GM20431 (cell line): Measurements from ENCODE around the gene TBC1D21.

ENCODE experiments used
- in situ Hi-C: fragments of 300-500 bp; cut with MseI, MboI; formaldehyde crosslinking; loops from one replicate; pipeline ENCODE4 v1.15.0; 2020; ENCODE audit warnings: low sequenced_read_pairs; ENCODE audit not compliant: unreplicated experiment

The TBC1D21 gene, protein sequence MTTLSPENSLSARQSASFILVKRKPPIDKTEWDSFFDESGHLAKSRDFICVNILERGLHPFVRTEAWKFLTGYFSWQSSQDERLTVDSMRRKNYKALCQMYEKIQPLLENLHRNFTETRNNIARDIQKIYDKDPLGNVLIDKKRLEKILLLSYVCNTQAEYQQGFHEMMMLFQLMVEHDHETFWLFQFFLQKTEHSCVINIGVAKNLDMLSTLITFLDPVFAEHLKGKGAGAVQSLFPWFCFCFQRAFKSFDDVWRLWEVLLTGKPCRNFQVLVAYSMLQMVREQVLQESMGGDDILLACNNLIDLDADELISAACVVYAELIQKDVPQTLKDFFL

GRCh38 chr15:73873456-73873855 lies at the start of gene TBC1D21:
TSS of gene TBC1D21 (plus strand) at chr15:73873564. CDS start at chr15:73873710, 146 bp downstream.
- in situ Hi-C loops: no loop called here

GRCh38 chr15:73826711-73827251 lies 46.6 kb upstream of the TBC1D21 start:
- in situ Hi-C loops: no loop called here

DNA sequence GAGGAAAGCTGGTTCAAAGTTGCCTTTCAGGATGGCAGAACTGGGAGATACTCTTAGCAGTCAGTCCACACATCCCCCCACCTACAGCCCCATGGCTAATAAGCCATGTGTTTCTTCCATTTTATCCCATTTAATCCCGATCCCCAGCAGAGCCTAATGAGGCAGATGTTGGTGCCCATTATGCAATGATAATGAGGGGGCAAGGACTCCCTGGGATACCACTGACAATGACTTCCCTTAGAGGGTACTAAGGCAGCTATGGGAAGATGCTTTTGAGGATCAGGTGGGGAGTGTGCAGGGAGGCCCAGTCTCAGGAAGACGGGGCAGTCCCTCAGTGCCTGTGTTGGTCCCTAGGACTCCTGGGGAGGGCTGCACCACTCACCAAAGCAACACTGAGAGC lies 43.8 kb upstream of the TBC1D21 start:
- in situ Hi-C loops: no loop called here

- in situ Hi-C loops: no loop called here
These were observed 40.7 kb upstream of the TBC1D21 start for GRCh38 chr15:73832657-73833056.

GRCh38 chr15:73836845-73837244 lies 36.5 kb upstream of the TBC1D21 start:
- in situ Hi-C loops: no loop called here

GRCh38 chr15:73838831-73839426 lies 34.4 kb upstream of the TBC1D21 start:
- in situ Hi-C loops: no loop called here

GRCh38 chr15:73839699-73840377 lies 33.5 kb upstream of the TBC1D21 start:
- in situ Hi-C loops: no loop called here

DNA sequence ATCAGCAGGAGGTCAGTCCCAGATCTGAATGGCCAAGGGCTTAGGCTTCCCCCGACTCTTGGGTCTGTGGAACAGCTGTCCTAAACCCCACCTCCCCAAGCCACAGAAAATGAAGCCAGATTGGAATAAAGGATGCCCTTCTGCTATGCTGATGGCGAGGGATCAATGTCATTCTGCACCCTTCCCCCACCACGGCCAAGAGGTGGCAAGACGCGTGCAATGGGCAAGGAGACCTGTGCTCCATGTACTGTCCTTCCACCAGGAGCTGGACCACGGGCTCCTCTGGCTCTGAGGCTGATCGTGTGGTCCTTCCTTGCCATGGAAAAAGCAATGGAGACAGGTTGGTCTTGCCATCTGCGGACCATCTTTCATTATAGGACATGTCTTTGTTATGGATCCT lies 32.6 kb upstream of the TBC1D21 start:
- in situ Hi-C loops: no loop called here

GRCh38 chr15:73841756-73842725 lies 31.3 kb upstream of the TBC1D21 start:
- in situ Hi-C loops: no loop called here

DNA sequence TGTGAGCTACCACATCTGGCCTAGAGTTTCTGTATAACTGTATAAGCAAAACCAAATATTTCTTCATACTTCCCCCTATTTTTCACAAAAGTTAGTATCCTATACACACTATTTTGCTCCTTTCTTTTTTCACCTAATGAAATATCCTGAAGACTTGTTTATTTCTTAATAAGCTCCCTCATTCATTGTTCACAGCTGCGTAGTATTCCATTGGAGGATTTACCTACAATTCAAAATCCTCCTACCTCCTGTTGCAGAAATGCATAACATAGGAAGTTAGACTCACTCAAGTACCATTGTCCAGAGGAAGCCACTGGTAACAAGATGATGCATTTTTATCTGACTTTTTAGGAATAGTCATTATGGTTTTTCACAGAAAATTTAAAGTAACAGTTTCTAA lies 29.6 kb upstream of the TBC1D21 start:
- in situ Hi-C loops: no loop called here

DNA sequence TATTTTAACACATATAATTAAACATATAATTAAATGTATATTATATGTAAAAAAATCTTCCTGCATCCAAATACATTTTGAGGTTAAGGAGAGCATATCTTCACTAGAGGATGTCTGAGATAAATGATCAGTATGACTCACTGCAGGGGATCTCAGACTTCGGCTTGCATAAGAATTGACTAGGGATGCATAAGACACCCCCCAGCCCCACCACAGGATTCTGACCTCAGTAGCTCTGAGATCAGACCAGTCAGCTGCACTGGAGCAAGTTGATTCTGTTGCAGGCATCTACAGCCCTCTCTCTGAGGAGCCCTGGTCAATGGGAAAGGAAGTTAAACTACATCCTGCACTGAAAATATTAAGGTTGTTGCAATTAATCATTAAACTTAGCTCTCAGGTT lies 29.0 kb upstream of the TBC1D21 start:
- in situ Hi-C loops: no loop called here

- in situ Hi-C loops: no loop called here
These were observed 27.9 kb upstream of the TBC1D21 start for GRCh38 chr15:73845507-73845906.

DNA sequence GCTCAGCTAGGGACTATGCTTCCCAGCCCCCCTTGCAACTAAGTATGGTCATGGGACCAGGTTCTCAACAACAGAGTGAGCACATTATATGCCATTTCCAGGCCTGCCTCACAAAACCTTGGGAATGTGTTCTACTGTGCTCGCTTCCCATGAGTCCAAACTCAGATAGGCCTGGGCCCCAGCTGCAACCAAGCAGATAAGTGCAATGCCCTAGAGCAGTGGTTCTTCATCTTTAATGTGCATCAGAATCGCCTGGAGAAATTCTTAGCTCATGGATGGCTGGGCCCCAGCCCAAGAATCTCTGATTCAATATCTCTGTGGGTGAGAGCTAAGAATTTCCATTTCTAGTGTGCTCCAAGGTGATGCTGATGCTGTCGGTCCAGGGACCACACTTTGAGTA lies 27.5 kb upstream of the TBC1D21 start:
- in situ Hi-C loops: no loop called here

DNA sequence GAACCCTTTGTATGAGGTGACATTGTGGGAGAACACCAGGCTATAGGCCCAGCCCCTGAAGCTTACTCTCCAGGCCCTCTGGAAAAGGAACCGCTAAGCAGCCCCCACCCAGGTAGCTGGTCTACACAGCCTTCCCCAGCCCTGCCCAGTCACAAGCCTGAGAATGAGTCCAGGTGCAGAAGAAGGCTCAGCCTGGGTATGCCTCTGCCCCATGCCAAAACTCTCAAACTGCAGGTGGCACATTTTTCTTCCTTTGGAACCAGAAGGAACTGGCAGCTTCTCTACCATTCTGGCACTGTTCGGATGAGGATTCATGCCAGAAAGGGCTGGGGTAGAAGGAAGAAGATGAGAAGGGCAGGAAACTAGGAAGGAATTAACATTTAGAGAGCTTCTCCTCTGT lies 23.7 kb upstream of the TBC1D21 start:
- in situ Hi-C loops: no loop called here

DNA sequence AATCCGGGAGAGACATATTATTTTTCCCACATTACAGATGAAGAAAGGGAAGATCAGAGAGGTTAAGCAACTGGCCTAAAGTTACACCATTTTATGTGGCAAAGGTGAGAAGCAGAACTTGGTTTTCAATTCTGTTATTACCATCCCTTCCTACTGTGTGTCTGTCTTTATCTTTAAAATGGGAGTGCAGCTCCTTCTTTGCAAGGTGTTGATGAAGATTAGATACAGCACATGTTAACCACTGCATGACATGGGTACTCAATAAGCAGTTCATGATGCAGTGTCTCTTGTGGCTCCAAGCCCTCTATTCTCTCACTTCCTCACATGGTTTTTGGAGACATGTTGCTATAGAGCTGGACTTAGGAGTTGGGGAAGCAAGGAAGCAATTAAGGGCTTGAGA lies 23.1 kb upstream of the TBC1D21 start:
- in situ Hi-C loops: no loop called here

DNA sequence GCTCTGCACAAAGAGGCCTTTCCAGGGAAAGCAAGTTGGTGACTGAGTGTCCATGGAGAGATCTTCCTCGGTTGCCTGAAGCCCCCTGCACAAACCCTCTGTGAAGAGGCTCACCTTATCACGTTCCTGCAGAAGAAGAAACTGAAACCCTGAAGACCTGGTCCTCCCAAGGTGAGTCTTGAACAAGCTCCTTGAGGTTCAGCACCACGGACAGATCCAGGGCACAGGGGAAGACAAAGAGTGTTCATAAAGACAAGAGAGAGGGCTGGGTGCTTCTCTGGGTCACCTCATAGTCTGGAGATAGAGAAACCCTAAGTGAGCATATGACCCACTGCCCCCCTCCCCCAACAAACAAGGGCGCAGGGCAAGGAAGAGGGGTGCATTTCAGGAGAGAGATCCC lies 21.7 kb upstream of the TBC1D21 start:
- in situ Hi-C loops: no loop called here

DNA sequence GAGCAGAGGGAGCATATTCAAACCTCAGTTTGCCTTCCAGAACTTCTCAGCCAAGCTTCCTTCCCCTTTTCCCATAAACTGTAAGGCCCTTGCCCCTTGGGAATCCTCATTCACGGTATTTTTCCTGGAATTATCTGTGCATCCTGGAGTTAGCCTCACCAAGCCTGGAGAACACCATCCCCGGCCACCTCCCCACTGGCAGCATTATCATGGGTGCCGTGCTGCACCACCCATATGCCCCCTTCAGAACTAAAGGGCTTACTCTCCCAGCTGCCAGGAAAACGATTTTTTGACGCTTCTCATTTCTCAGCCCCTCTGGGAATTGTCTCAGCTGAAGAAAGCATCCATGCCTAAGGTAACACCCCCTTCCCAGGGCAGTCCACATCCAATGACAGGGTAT lies 20.9 kb upstream of the TBC1D21 start:
- in situ Hi-C loops: no loop called here

DNA sequence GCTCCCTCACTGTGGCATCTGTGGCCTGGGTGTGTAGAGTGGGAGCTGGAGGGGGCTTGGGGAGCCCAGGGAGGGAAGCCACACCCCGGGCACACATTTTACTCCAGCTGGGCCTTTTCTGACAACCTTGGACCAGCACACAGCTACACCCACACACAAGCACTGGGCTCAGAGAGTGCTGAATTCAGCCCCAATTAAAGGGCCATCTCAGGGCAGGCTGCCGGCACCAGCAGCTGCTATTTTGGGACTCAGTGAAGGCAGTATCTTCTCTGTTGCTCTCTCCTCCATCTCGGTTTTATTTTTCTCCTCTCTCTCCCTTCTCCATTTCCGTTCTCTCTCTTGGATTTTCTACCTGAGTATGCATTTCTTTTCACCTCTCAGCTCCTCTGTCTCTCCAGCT lies 19.1 kb upstream of the TBC1D21 start:
- in situ Hi-C loops: no loop called here

GRCh38 chr15:73856458-73857192 lies 16.7 kb upstream of the TBC1D21 start:
- in situ Hi-C loops: no loop called here
